Spleen (tissue), 7 donors: Measurements from ENCODE around the gene CACNA2D3.

Experiments used
- POLR2A ChIP-seq, 3 donors: fragments of 450-650 bp; IDR thresholded peaks; one replicate each; pipeline ENCODE4 v1.5.1; 2017; ENCODE audit warnings: antibody characterized with exemption in 3 of 3, mild to moderate bottlenecking in 1 of 3
- TF ChIP-seq, protein P1 (sequence below), 11 experiments: fragments of 200-600 bp in 7 of 11; fragments of 450-650 bp in 4 of 11; sonication (generic) in 4 of 11; IDR thresholded peaks in 8 of 11; conservative IDR thresholded peaks in 3 of 11; 1 replicate in 7 of 11; 2 replicates in 4 of 11; pipeline versions ENCODE4 v1.4.0 to v1.8.0; 2016 to 2021; ENCODE audit warnings: antibody characterized with exemption in 11 of 11, inconsistent platforms in 4 of 11, mild to moderate bottlenecking in 1 of 11
- donor health status: DM: no; HTN: no; CAD: no; lungs with moderate emphysema.
- donor health status: DM: no; HTN: no; CAD: no.
- donor health status: DM: no; HTN: no; CAD: no.

DNA sequence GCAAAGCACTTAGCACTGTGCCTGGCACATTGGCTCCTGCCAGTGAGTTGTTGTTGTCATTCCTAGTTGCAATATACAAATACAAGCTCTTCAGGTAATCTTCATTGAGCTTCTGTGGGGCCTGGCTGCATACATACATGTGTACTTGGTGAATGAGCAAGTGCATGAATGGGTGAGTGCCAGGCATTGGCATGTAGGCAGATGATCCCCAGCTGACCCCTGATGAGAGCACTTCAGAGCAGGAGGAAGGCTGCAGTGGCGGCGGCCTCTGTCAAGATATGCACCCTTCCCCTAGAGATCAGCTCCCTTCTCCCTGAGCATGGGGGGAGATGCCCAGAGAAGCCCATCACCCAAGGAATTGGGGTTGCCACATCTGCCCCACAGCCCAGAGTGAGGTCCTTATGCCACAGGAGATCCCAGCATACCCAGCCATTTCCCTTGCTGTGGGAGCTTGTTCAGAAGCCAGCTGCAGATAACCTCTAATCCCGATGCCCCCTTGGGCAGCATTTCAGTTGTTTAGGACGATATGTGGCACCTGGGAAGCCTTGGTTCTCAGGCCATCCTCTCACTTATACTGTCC, 8.8 kb downstream of the CACNA2D3 start:
- no peak for TF ChIP-seq POLR2A (IDR thresholded peaks at IDR 0.05)
- TF ChIP-seq, protein P1, sequence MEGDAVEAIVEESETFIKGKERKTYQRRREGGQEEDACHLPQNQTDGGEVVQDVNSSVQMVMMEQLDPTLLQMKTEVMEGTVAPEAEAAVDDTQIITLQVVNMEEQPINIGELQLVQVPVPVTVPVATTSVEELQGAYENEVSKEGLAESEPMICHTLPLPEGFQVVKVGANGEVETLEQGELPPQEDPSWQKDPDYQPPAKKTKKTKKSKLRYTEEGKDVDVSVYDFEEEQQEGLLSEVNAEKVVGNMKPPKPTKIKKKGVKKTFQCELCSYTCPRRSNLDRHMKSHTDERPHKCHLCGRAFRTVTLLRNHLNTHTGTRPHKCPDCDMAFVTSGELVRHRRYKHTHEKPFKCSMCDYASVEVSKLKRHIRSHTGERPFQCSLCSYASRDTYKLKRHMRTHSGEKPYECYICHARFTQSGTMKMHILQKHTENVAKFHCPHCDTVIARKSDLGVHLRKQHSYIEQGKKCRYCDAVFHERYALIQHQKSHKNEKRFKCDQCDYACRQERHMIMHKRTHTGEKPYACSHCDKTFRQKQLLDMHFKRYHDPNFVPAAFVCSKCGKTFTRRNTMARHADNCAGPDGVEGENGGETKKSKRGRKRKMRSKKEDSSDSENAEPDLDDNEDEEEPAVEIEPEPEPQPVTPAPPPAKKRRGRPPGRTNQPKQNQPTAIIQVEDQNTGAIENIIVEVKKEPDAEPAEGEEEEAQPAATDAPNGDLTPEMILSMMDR (IDR thresholded peaks at IDR 0.05 in 8 of 11, conservative IDR thresholded peaks at IDR 0.05 in 3 of 11), result no peak
